Measurements from ENCODE around the gene COX4I2.

GRCh38 chr20:31674895-31675827 is 37.4 kb downstream of the COX4I2 start:
- TF ChIP-seq CTCF (IDR thresholded peaks at IDR 0.05; ENCODE audit: borderline replicate concordance, extremely low read depth, low read length, poor library complexity, severe bottlenecking) (no peak), EZH2 (IDR thresholded peaks at IDR 0.05; ENCODE audit: borderline replicate concordance, low read depth, low read length, severe bottlenecking) (no peak)

All from DND-41 (cell line).